OCI-LY1 (cell line): ENCODE measurements around the gene TMEM151A.
A peak's percentile ranks its signal among the peaks of the same experiment; 100 is the strongest.

Experiments
- H2AFZ ChIP-seq: fragments of 200-600 bp; sonication (generic), shearing (Covaris generic); 2 replicates; pipeline ENCODE4 v1.6.0; 2014; ENCODE audit warnings: antibody characterized with exemption, mild to moderate bottlenecking, low read length
- H3F3A ChIP-seq: fragments of 200-600 bp; sonication (generic), shearing (Covaris generic); 2 replicates; pipeline ENCODE4 v1.6.0; 2014; ENCODE audit warnings: mild to moderate bottlenecking, antibody characterized with exemption, low read length, moderate library complexity; ENCODE audit not compliant: insufficient read depth
- H3K27ac ChIP-seq: fragments of 200-600 bp; sonication (generic); 2 replicates; pipeline ENCODE4 v1.5.1; 2014; ENCODE audit warnings: low read length, mixed run types, mild to moderate bottlenecking, low read depth; ENCODE audit not compliant: poor library complexity, severe bottlenecking
- H3K27me3 ChIP-seq: fragments of 200-600 bp; sonication (generic); 2 replicates; pipeline ENCODE4 v1.6.0; 2014; ENCODE audit warnings: antibody characterized with exemption, mild to moderate bottlenecking, low read length, moderate library complexity; ENCODE audit not compliant: insufficient read depth
- H3K36me3 ChIP-seq: fragments of 200-600 bp; sonication (generic); 2 replicates; pipeline ENCODE4 v1.6.1; 2014; ENCODE audit warnings: mild to moderate bottlenecking, antibody characterized with exemption, low read length, moderate library complexity, mixed read lengths; ENCODE audit not compliant: insufficient read depth
- H3K4me1 ChIP-seq: fragments of 200-600 bp; sonication (generic); 2 replicates; pipeline ENCODE4 v1.5.1; 2014; ENCODE audit warnings: mild to moderate bottlenecking, low read length, moderate library complexity; ENCODE audit not compliant: insufficient read depth, severe bottlenecking
- H3K4me2 ChIP-seq: fragments of 200-600 bp; sonication (generic), shearing (Covaris generic); 2 replicates; pipeline ENCODE4 v1.6.1; 2014; ENCODE audit warnings: low read length
- H3K4me3 ChIP-seq: fragments of 200-600 bp; sonication (generic); 2 replicates; pipeline ENCODE4 v1.5.1; 2014; ENCODE audit warnings: low read length, low read depth, mild to moderate bottlenecking, mixed read lengths; ENCODE audit not compliant: poor library complexity, severe bottlenecking
- H3K79me2 ChIP-seq: fragments of 200-600 bp; shearing (Covaris generic); 2 replicates; pipeline ENCODE4 v1.6.1; 2016; ENCODE audit warnings: mixed run types, low read length, mixed read lengths; ENCODE audit not compliant: insufficient read depth
- H3K9ac ChIP-seq: fragments of 200-600 bp; sonication (generic), shearing (Covaris generic); 2 replicates; pipeline ENCODE4 v1.6.1; 2014; ENCODE audit warnings: mild to moderate bottlenecking, low read length, mixed read lengths
- H3K9me2 ChIP-seq: fragments of 200-600 bp; sonication (generic), shearing (Covaris generic); 2 replicates; pipeline ENCODE4 v1.6.1; 2014; ENCODE audit warnings: low read depth, mild to moderate bottlenecking, low read length, mixed read lengths
- H3K9me3 ChIP-seq: fragments of 200-600 bp; shearing (Covaris generic); 2 replicates; pipeline ENCODE4 v1.6.1; 2014; ENCODE audit warnings: low read length, mixed read lengths
- H4K20me1 ChIP-seq: fragments of 200-600 bp; sonication (generic), shearing (Covaris generic); 2 replicates; pipeline ENCODE4 v1.6.0; 2016; ENCODE audit warnings: mild to moderate bottlenecking, low read length; ENCODE audit not compliant: insufficient read depth
- CTCF ChIP-seq: fragments of 200-600 bp; sonication (generic), shearing (Covaris generic); IDR thresholded peaks from 2 replicates; pipeline ENCODE4 v1.5.1; 2017; ENCODE audit warnings: mild to moderate bottlenecking, antibody characterized with exemption, low read length, moderate library complexity, mixed read lengths
- EZH2 ChIP-seq: fragments of 200-600 bp; sonication (generic), shearing (Covaris generic); IDR thresholded peaks from 2 replicates; pipeline ENCODE4 v1.8.0; 2017; ENCODE audit warnings: borderline replicate concordance, mixed run types, mild to moderate bottlenecking, antibody characterized with exemption, low read length, moderate library complexity, mixed read lengths

TMEM151A gene

GRCh38 chr11:66324664-66325063, 33.0 kb downstream of the TMEM151A start:
- H3K27me3 ChIP-seq: no peaks in the 10 kb centered on the region
- H4K20me1 ChIP-seq: no peaks in the 10 kb centered on the region
- no peaks in the 10 kb centered on the region for H3K9me2 ChIP-seq
- H3K4me1 ChIP-seq: peaks cover 30% of the 10 kb centered on the region
- no peak overlapping the region for H2AFZ ChIP-seq
- H3F3A ChIP-seq: no peaks in the 10 kb centered on the region
- no peaks in the 10 kb centered on the region for H3K36me3 ChIP-seq
- H3K9ac ChIP-seq: no peak overlapping the region
- H3K4me3 ChIP-seq: no peak overlapping the region
- no peaks in the 10 kb centered on the region for H3K9me3 ChIP-seq
- H3K27ac ChIP-seq: no peak overlapping the region
- H3K79me2 ChIP-seq: no peaks in the 10 kb centered on the region
- TF ChIP-seq CTCF (no peak), EZH2 (no peak)
- no peak overlapping the region for H3K4me2 ChIP-seq

GRCh38 chr11:66325263-66325671, 33.6 kb downstream of the TMEM151A start:
- H3K9ac ChIP-seq: no peak overlapping the region
- no peak overlapping the region for H3K4me3 ChIP-seq
- H3K79me2 ChIP-seq: no peaks in the 10 kb centered on the region
- H3K9me2 ChIP-seq: no peaks in the 10 kb centered on the region
- H4K20me1 ChIP-seq: no peaks in the 10 kb centered on the region
- H3K36me3 ChIP-seq: no peaks in the 10 kb centered on the region
- no peaks in the 10 kb centered on the region for H3K27me3 ChIP-seq
- no peak overlapping the region for H2AFZ ChIP-seq
- no peaks in the 10 kb centered on the region for H3F3A ChIP-seq
- no peak overlapping the region for H3K4me2 ChIP-seq
- no peaks in the 10 kb centered on the region for H3K9me3 ChIP-seq
- peak overlapping the region; percentile 7 for H3K27ac ChIP-seq
- H3K4me1 ChIP-seq: peaks cover 30% of the 10 kb centered on the region
- no peak for TF ChIP-seq CTCF
- no peak for TF ChIP-seq EZH2

GRCh38 chr11:66326261-66327111, 34.8 kb downstream of the TMEM151A start:
- no peak for TF ChIP-seq EZH2
- TF ChIP-seq CTCF: no peak
- H3K9ac ChIP-seq: peak overlapping the region; percentile 5; the same call in 1 of the 2 replicates
- no peak overlapping the region for H2AFZ ChIP-seq
- no peaks in the 10 kb centered on the region for H3K9me3 ChIP-seq
- H3F3A ChIP-seq: no peaks in the 10 kb centered on the region
- H3K27me3 ChIP-seq: peaks cover 7% of the 10 kb centered on the region
- peak overlapping the region; percentile 7 for H3K27ac ChIP-seq
- H4K20me1 ChIP-seq: no peaks in the 10 kb centered on the region
- no peaks in the 10 kb centered on the region for H3K36me3 ChIP-seq
- peak overlapping the region; percentile 18; the same call in 1 of the 2 replicates for H3K4me2 ChIP-seq
- H3K9me2 ChIP-seq: no peaks in the 10 kb centered on the region
- no peak overlapping the region for H3K4me3 ChIP-seq
- H3K79me2 ChIP-seq: no peaks in the 10 kb centered on the region
- peaks cover 30% of the 10 kb centered on the region for H3K4me1 ChIP-seq
